GM10248 (cell line): Measurements from ENCODE around the gene SIM2.

ENCODE experiments used
- CTCF ChIA-PET: fragments of 300-600 bp; sonication (Branson Sonifier 250); formaldehyde crosslinking; extraction: SDS; loops from one replicate; lab custom pipeline; 2021; ENCODE audit warnings: antibody characterized with exemption; lab: Yijun Ruan, JAX
- POLR2A ChIA-PET: fragments of 350-650 bp; sonication (Branson Sonifier 250); formaldehyde crosslinking; extraction: SDS; loops from one replicate; lab custom pipeline; 2020; ENCODE audit warnings: antibody characterized with exemption; lab: Yijun Ruan, JAX
- DNase-seq: peaks from one replicate; pipeline ENCODE4 v3.0.0; 2012; ENCODE audit errors: extremely low spot score
- CTCF ChIP-seq: IDR thresholded peaks from 2 replicates; pipeline ENCODE4 v1.5.1; 2012; ENCODE audit warnings: mild to moderate bottlenecking, low read depth; ENCODE audit errors: extremely low read depth, missing control alignments, control extremely low read depth

The SIM2 gene

GRCh38 chr21:36672737-36673136 is 26.2 kb upstream of the SIM2 start:
- CTCF ChIA-PET: no interaction called here
- TF ChIP-seq CTCF: no peak
- no peak for DNase-seq
- POLR2A ChIA-PET: no interaction called here

- ChIA-PET CTCF (interaction anchor here (1.3 kb wide), 1 partner anchor 251 kb away, joined by 3 read pairs; no protein-coding TSS in a partner anchor), POLR2A (no interaction called here)
Measured at GRCh38 chr21:36676039-36676950, 22.6 kb upstream of the SIM2 start.

GRCh38 chr21:36677443-36677842 is 21.5 kb upstream of the SIM2 start:
- DNase-seq: no peak
- no peak for TF ChIP-seq CTCF
- ChIA-PET CTCF (interaction anchor here (1.3 kb wide), 1 partner anchor 13 kb away, joined by 3 read pairs; no protein-coding TSS in a partner anchor), POLR2A (no interaction called here)

More at GRCh38 chr21:36676039-36676950, 22.6 kb upstream of the SIM2 start:
- no peak for DNase-seq
- no peak for TF ChIP-seq CTCF

GRCh38 chr21:36678538-36678937 is 20.4 kb upstream of the SIM2 start:
- DNase-seq: no peak
- ChIA-PET CTCF (interaction anchor here (1.3 kb wide), 1 partner anchor 15 kb away, joined by 3 read pairs; no protein-coding TSS in a partner anchor), POLR2A (no interaction called here)
- no peak for TF ChIP-seq CTCF

- TF ChIP-seq CTCF: no peak
- ChIA-PET POLR2A (no interaction called here), CTCF (no interaction called here)
- no peak for DNase-seq
Measured at GRCh38 chr21:36681117-36681631, 17.7 kb upstream of the SIM2 start.

GRCh38 chr21:36684957-36685714 is 13.8 kb upstream of the SIM2 start:
- ChIA-PET CTCF (interaction anchor here (1.1 to 1.4 kb wide), 2 partner anchors 17 to 55 kb away, joined by 3 read pairs; no protein-coding TSS in a partner anchor), POLR2A (no interaction called here)
- DNase-seq: no peak
- no peak for TF ChIP-seq CTCF
